ENCODE measurements around the gene LRRC27. TPM values are rescaled to one million over a fixed set of nuclear protein-coding genes. Genes with fewer than 3 reads are reported as not detected.

Gene LRRC27
- total and polyA plus RNA-seq, 2 of the 4 experiments (the other 2 are of a cell fraction): 3.8 to 5.3 TPM

GRCh38 chr10:132365102-132365501, 33.1 kb downstream of the LRRC27 start:
- 0 out of 2 replicates have a peak, but pooled peaks cover 5% of the 10 kb centered on the region for H3K9me1 ChIP-seq (ENCODE audit: insufficient read depth, low read length)
- H2BK120ac ChIP-seq (ENCODE audit: low read depth, low read length): no peak overlapping the region
- no TSS peak for BruUV-seq (replicated peaks)
- peaks cover 9% of the 10 kb centered on the region; the same call in 1 of the 2 replicates for H3K36me3 ChIP-seq (ENCODE audit: control insufficient read depth, insufficient read depth, low read length)
- no peak for TF ChIP-seq ELK1 (IDR thresholded peaks at IDR 0.05; ENCODE audit: borderline replicate concordance, low read depth, low read length)
- TF ChIP-seq SMC3 (IDR thresholded peaks at IDR 0.05; ENCODE audit: low read depth, low read length): no peak
- TF ChIP-seq MAZ (IDR thresholded peaks at IDR 0.05; ENCODE audit: borderline replicate concordance, low read depth, low read length): no peak
- no peak for TF ChIP-seq FOS (IDR thresholded peaks at IDR 0.05; ENCODE audit: low read depth, low read length)
- TF ChIP-seq RCOR1 (IDR thresholded peaks at IDR 0.05; ENCODE audit: insufficient replicate concordance, low read length): no peak
- TF ChIP-seq MXI1 (IDR thresholded peaks at IDR 0.05; ENCODE audit: borderline replicate concordance, low read depth, low read length): no peak
- no peak for TF ChIP-seq CTCF (conservative IDR thresholded peaks at IDR 0.05; ENCODE audit: low read depth, low read length)
- TF ChIP-seq RAD21 (IDR thresholded peaks at IDR 0.05; ENCODE audit: low read length): no peak
- no peak for TF ChIP-seq NFE2L2 (IDR thresholded peaks at IDR 0.05; ENCODE audit: low read depth, low read length)
- no peak for TF ChIP-seq CEBPB (IDR thresholded peaks at IDR 0.05; ENCODE audit: low read depth, low read length)
- no peak for TF ChIP-seq RFX5 (IDR thresholded peaks at IDR 0.05; ENCODE audit: low read depth, low read length)
- TF ChIP-seq USF2 (IDR thresholded peaks at IDR 0.05; ENCODE audit: low read depth, low read length): no peak
- no peak for TF ChIP-seq MAFK (IDR thresholded peaks at IDR 0.05; ENCODE audit: low read depth, low read length)
- no peak for ATAC-seq (ENCODE audit: low read depth)
- H3K27me3 ChIP-seq (ENCODE audit: control insufficient read depth, insufficient read depth, low read length): no peaks in the 10 kb centered on the region
- H3K56ac ChIP-seq (ENCODE audit: extremely low read depth, insufficient read depth, low read length): no peak overlapping the region
- 100% methylated on average over 3 of the region's 9 CpGs; no CpG with 5 or more reads in 1 of the 2 experiments for WGBS, 2 experiments (ENCODE audit: extremely low coverage in 2 of 2, insufficient read length in 1 of 2)
- no peak overlapping the region for H2AK5ac ChIP-seq (ENCODE audit: low read depth, low read length)
- H4K91ac ChIP-seq (ENCODE audit: insufficient read depth, low read depth, low read length): no peak overlapping the region
- no peak overlapping the region for H3K4ac ChIP-seq (ENCODE audit: low read depth, low read length)
- H3K9ac ChIP-seq (ENCODE audit: low read depth, low read length): no peak overlapping the region
- H4K5ac ChIP-seq (ENCODE audit: low read depth, low read length): no peak overlapping the region
- H3K27ac ChIP-seq (ENCODE audit: insufficient read depth, low read length): no peak overlapping the region
- no peak overlapping the region for H3K14ac ChIP-seq (replicated peaks; ENCODE audit: low read depth, low read length)
- dilution Hi-C loops (cut with HindIII; ENCODE audit: low sequenced_read_pairs, unreplicated experiment): no loop called here
- H3K4me1 ChIP-seq (ENCODE audit: control insufficient read depth, insufficient read depth, low read length): no peaks in the 10 kb centered on the region
- ChIA-PET CTCF (no interaction called here), POLR2A (ENCODE audit: unreplicated experiment) (no interaction called here)
- in situ Hi-C loops (cut with MboI; ENCODE audit: low sequenced_read_pairs): no loop called here
- no peak overlapping the region for H3K4me2 ChIP-seq (ENCODE audit: low read depth, low read length)
- H3K79me1 ChIP-seq (ENCODE audit: low read depth in 1 of 2, low read length in 2 of 2): no peaks in the 10 kb centered on the region
- no peak overlapping the region for H4K8ac ChIP-seq (ENCODE audit: low read depth in 2 of 2, low read length in 2 of 2)
- DNase-seq: no peak
- no peak overlapping the region for H3K18ac ChIP-seq (ENCODE audit: low read depth, low read length)
- H2AK9ac ChIP-seq (replicated peaks; ENCODE audit: low read depth, low read length, poor library complexity): no peak overlapping the region
- no peak overlapping the region for H2BK20ac ChIP-seq (ENCODE audit: low read depth, low read length)
- no peak overlapping the region for H3K4me3 ChIP-seq (ENCODE audit: insufficient read depth, low read depth, low read length)
- no peaks in the 10 kb centered on the region for H3K9me3 ChIP-seq (ENCODE audit: control insufficient read depth, insufficient read depth, low read length)
- H3K23ac ChIP-seq (ENCODE audit: low read depth, low read length): no peak overlapping the region
- no peak overlapping the region for H2BK15ac ChIP-seq (ENCODE audit: low read depth, low read length)
- H2AFZ ChIP-seq (replicated peaks; ENCODE audit: low read length, poor library complexity): no peak overlapping the region
- no peak overlapping the region for H2BK5ac ChIP-seq (ENCODE audit: low read depth, low read length, poor library complexity, severe bottlenecking)
- intact Hi-C loops (cut with micrococcal nuclease): no loop called here
- H4K20me1 ChIP-seq (ENCODE audit: insufficient read depth, low read length): no peaks in the 10 kb centered on the region
